Measurements from ENCODE around the gene NCR2. TPM values are rescaled to one million over a fixed set of nuclear protein-coding genes. Genes with fewer than 3 reads are reported as not detected.

NCR2 gene
- total and polyA plus RNA-seq, 2 of the 13 experiments (the other 11 are each of a cell fraction or from before 2014, with no cell fraction given): not detected

GRCh38 chr6:41286544-41287346, 48.7 kb upstream of the NCR2 start, which contains the start of gene TREM1:
TREM1 (minus strand) TSS chr6:41286682; CDS start chr6:41286655, 27 bp downstream.
- 9% methylated on average over 8 of the region's 8 CpGs for WGBS (ENCODE audit: low lambda C conversion rate)
- in situ Hi-C loops (cut with HindIII; ENCODE audit: extremely low pct_ligation_motif_present, low pct_unique_long_range_greater_than_20kb): no loop called here

More at GRCh38 chr6:41286544-41287346, 48.7 kb upstream of the NCR2 start, which contains the start of gene TREM1:
- intact Hi-C loops (cut with micrococcal nuclease; ENCODE audit: unreplicated experiment): no loop called here
- no peaks in the 10 kb centered on the region for H3K79me2 ChIP-seq (ENCODE audit: insufficient read depth, low read length)
- FAIRE-seq: no peak
- H3K27ac ChIP-seq (ENCODE audit: extremely low read length, insufficient read depth, low read length): no peak within 1 kb of the TSS
- TF ChIP-seq SNAPC5 (CRISPR knock-in tag; IDR thresholded peaks at IDR 0.05; ENCODE audit: borderline replicate concordance) (no peak), SIN3B (IDR thresholded peaks at IDR 0.05; ENCODE audit: low read length) (no peak), AHDC1 (CRISPR knock-in tag; IDR thresholded peaks at IDR 0.05; ENCODE audit: borderline replicate concordance) (no peak), ZNF841 (CRISPR knock-in tag; IDR thresholded peaks at IDR 0.05; ENCODE audit: borderline replicate concordance) (no peak), GMEB2 (CRISPR knock-in tag; IDR thresholded peaks at IDR 0.05; ENCODE audit: low read depth) (no peak), FOSL2 (CRISPR knock-in tag; IDR thresholded peaks at IDR 0.05) (0 out of 2 replicates have a peak, but pooled peaks have one; percentile 26), CEBPB (IDR thresholded peaks at IDR 0.05; ENCODE audit: borderline replicate concordance, low read depth, low read length) (peak; percentile 86), ZNF619 (CRISPR knock-in tag; IDR thresholded peaks at IDR 0.05) (no peak)
- TF ChIP-seq, protein P1, sequence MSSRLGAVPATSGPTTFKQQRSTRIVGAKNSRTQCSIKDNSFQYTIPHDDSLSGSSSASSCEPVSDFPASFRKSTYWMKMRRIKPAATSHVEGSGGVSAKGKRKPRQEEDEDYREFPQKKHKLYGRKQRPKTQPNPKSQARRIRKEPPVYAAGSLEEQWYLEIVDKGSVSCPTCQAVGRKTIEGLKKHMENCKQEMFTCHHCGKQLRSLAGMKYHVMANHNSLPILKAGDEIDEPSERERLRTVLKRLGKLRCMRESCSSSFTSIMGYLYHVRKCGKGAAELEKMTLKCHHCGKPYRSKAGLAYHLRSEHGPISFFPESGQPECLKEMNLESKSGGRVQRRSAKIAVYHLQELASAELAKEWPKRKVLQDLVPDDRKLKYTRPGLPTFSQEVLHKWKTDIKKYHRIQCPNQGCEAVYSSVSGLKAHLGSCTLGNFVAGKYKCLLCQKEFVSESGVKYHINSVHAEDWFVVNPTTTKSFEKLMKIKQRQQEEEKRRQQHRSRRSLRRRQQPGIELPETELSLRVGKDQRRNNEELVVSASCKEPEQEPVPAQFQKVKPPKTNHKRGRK (CRISPR knock-in tag; IDR thresholded peaks at IDR 0.05): no peak
- H3K27me3 ChIP-seq (ENCODE audit: control insufficient read depth in 1 of 2, insufficient read depth in 2 of 2, low read length in 2 of 2): peaks cover 3 to 44% of the 10 kb centered on the region in 2 experiments; a peak in 3 of 5 replicates
- H3K9ac ChIP-seq (ENCODE audit: insufficient read depth, low read depth, low read length): no peak within 1 kb of the TSS
- no peaks in the 10 kb centered on the region for H3K9me3 ChIP-seq (ENCODE audit: low read length)
- H3K36me3 ChIP-seq (replicated peaks in 1 of 2; ENCODE audit: control insufficient read depth in 1 of 2, insufficient read depth in 2 of 2, low read length in 2 of 2): no peaks in the 10 kb centered on the region
- no peak for ATAC-seq
- ChIA-PET POLR2A (no interaction called here), CTCF (ENCODE audit: low intra/inter-chr PET ratio, low total read pairs) (no interaction called here)
- DNase-seq (ENCODE audit: low spot score): peak; percentile 17
- no peaks in the 10 kb centered on the region for H4K20me1 ChIP-seq (ENCODE audit: insufficient read depth, low read length)
- H3K4me1 ChIP-seq (ENCODE audit: insufficient read depth, low read length): peaks cover 5% of the 10 kb centered on the region
- H2AFZ ChIP-seq (ENCODE audit: low read length): no peak within 1 kb of the TSS
- BruUV-seq (replicated peaks): no TSS peak
- H3K4me3 ChIP-seq (replicated peaks in 1 of 3; ENCODE audit: insufficient read depth in 1 of 3, low read depth in 2 of 3, low read length in 3 of 3): no peak within 1 kb of the TSS
- no peak within 1 kb of the TSS for H3K4me2 ChIP-seq (ENCODE audit: low read depth, low read length)

Data from HepG2 (cell line).